HG03139 (cell line): Measurements from ENCODE around the gene PALLD.
A peak's percentile ranks its signal among the peaks of the same experiment; 100 is the strongest.

Experiments
- ATAC-seq: cut with Tn5 transposase; IDR thresholded peaks from one replicate; pipeline ENCODE4 v1.9.1; 2021; ENCODE audit not compliant: unreplicated experiment

The PALLD gene

GRCh38 chr4:168880072-168880675, 383.3 kb downstream of the PALLD start:
- ATAC-seq = no peak

GRCh38 chr4:168880811-168881595, 384.2 kb downstream of the PALLD start:
- ATAC-seq = peak; percentile 55

- no peak for ATAC-seq
Observed at GRCh38 chr4:168881781-168882420, 385.0 kb downstream of the PALLD start.

GRCh38 chr4:168882650-168883233, 385.9 kb downstream of the PALLD start:
- no peak for ATAC-seq

- ATAC-seq = no peak
Observed at GRCh38 chr4:168883513-168883912, 386.7 kb downstream of the PALLD start.

- ATAC-seq = no peak
Observed at GRCh38 chr4:168884251-168885124, 387.6 kb downstream of the PALLD start.

- ATAC-seq = no peak
Observed at GRCh38 chr4:168885400-168885799, 388.5 kb downstream of the PALLD start.

GRCh38 chr4:168886351-168886750, 389.5 kb downstream of the PALLD start:
- ATAC-seq = no peak

- no peak for ATAC-seq
Observed at GRCh38 chr4:168887809-168888208, 391.0 kb downstream of the PALLD start.

- no peak for ATAC-seq
Observed at GRCh38 chr4:168888715-168889215, 391.9 kb downstream of the PALLD start.

GRCh38 chr4:168891086-168891485, 394.2 kb downstream of the PALLD start:
- no peak for ATAC-seq

GRCh38 chr4:168891688-168892087, 394.8 kb downstream of the PALLD start:
- no peak for ATAC-seq

GRCh38 chr4:168892475-168892874, 395.6 kb downstream of the PALLD start:
- ATAC-seq = no peak

- ATAC-seq = no peak
Observed at GRCh38 chr4:168893205-168893604, 396.4 kb downstream of the PALLD start.

GRCh38 chr4:168893807-168894206, 397.0 kb downstream of the PALLD start:
- ATAC-seq = no peak

GRCh38 chr4:168900080-168900479, 403.2 kb downstream of the PALLD start:
- no peak for ATAC-seq

- no peak for ATAC-seq
Observed at GRCh38 chr4:168907119-168907698, 410.4 kb downstream of the PALLD start.

- no peak for ATAC-seq
Observed at GRCh38 chr4:168908093-168908492, 411.2 kb downstream of the PALLD start.

- ATAC-seq = no peak
Observed at GRCh38 chr4:168908851-168909273, 412.0 kb downstream of the PALLD start.

GRCh38 chr4:168914095-168914494, 417.2 kb downstream of the PALLD start:
- no peak for ATAC-seq
